Measurements from ENCODE around the gene CAMK2D.

DNA sequence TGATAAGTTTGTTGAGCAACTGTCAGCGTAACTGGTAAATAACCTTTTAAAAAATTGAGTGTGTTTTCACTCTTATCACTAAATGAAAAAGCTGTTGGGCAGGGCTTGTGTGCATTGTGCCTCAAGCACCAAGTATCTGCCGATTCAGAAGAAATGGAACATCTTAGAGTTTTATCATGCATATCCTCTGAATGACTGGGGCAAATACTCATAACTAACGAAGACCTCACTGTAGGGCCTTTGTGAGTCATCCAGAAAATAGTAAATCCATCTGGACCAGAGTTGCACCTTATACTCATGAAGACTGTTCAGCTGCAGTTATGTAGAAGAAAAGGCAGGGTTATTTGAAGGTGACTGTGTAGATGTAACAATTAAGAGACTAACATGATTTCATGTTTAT is 222.1 kb downstream of the CAMK2D start:
- TF ChIP-seq POLR2A (IDR thresholded peaks at IDR 0.05), result no peak
- TF ChIP-seq, protein P1, sequence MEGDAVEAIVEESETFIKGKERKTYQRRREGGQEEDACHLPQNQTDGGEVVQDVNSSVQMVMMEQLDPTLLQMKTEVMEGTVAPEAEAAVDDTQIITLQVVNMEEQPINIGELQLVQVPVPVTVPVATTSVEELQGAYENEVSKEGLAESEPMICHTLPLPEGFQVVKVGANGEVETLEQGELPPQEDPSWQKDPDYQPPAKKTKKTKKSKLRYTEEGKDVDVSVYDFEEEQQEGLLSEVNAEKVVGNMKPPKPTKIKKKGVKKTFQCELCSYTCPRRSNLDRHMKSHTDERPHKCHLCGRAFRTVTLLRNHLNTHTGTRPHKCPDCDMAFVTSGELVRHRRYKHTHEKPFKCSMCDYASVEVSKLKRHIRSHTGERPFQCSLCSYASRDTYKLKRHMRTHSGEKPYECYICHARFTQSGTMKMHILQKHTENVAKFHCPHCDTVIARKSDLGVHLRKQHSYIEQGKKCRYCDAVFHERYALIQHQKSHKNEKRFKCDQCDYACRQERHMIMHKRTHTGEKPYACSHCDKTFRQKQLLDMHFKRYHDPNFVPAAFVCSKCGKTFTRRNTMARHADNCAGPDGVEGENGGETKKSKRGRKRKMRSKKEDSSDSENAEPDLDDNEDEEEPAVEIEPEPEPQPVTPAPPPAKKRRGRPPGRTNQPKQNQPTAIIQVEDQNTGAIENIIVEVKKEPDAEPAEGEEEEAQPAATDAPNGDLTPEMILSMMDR (IDR thresholded peaks at IDR 0.05), result no peak

Measured in thyroid gland (tissue), 4 donors.